Calu3 (cell line): ENCODE results near the gene MTX2. TPM values are rescaled to one million over a fixed set of nuclear protein-coding genes. Genes with fewer than 3 reads are reported as not detected.

Experiments used
- BruUV-seq: library from RNA; stranded (reverse); fragments of 400-500 nt; replicated peaks from 2 replicates; lab custom pipeline; 2021; lab: Mats Ljungman, UMichigan
- CTCF ChIA-PET: fragments of 300-600 bp; sonication (Branson Sonifier 250); formaldehyde crosslinking; loops from one replicate; lab custom pipeline; 2022; ENCODE audit warnings: antibody characterized with exemption; lab: Charles Lee
- DNase-seq: peaks from one replicate; pipeline ENCODE4 v3.0.0; 2022
- H3K27ac Mint-ChIP-seq: one replicate; pipeline ENCODE4 v1.8.0; 2022; ENCODE audit warnings: mixed read lengths; ENCODE audit not compliant: unreplicated experiment
- H3K27me3 Mint-ChIP-seq: one replicate; pipeline ENCODE4 v1.8.0; 2022; ENCODE audit warnings: mixed read lengths; ENCODE audit not compliant: unreplicated experiment
- H3K36me3 Mint-ChIP-seq: one replicate; pipeline ENCODE4 v1.8.0; 2022; ENCODE audit warnings: mild to moderate bottlenecking, moderate library complexity, mixed read lengths; ENCODE audit not compliant: insufficient read depth, unreplicated experiment
- H3K4me1 Mint-ChIP-seq: one replicate; pipeline ENCODE4 v1.8.0; 2022; ENCODE audit warnings: mild to moderate bottlenecking, low read depth, mixed read lengths; ENCODE audit not compliant: unreplicated experiment
- H3K4me3 Mint-ChIP-seq: one replicate; pipeline ENCODE4 v1.8.0; 2022; ENCODE audit warnings: mild to moderate bottlenecking, low read depth, moderate library complexity, mixed read lengths; ENCODE audit not compliant: unreplicated experiment
- H3K9me3 Mint-ChIP-seq: one replicate; pipeline ENCODE4 v1.8.0; 2022; ENCODE audit warnings: low read depth, mixed read lengths; ENCODE audit not compliant: unreplicated experiment
- CTCF ChIP-seq: fragments of 200-600 bp; IDR thresholded peaks from one replicate; pipeline ENCODE4 v1.8.0; 2022; ENCODE audit warnings: antibody characterized with exemption; ENCODE audit not compliant: unreplicated experiment
- intact Hi-C: fragments of 100-400 bp; cut with micrococcal nuclease; formaldehyde crosslinking; loops from one replicate; pipeline ENCODE4 v1.10.0; 2022; ENCODE audit not compliant: unreplicated experiment
- total RNA-seq: library from RNA; stranded (reverse); gene quantifications from 2 replicates; pipeline ENCODE4 v1.2.3, GENCODE V29; 2022

Gene MTX2
- total RNA-seq, 1 experiment from 2014 or later = 44.7 TPM

GRCh38 chr2:176280156-176280555 is 10.9 kb downstream of the MTX2 start:
- no peak for DNase-seq
- Mint-ChIP-seq H3K27ac (no peak overlapping the region), H3K36me3 (no peaks in the 10 kb centered on the region), H3K27me3 (no peaks in the 10 kb centered on the region), H3K9me3 (peaks cover 2% of the 10 kb centered on the region), H3K4me1 (peaks cover 35% of the 10 kb centered on the region), H3K4me3 (no peak overlapping the region)
- TF ChIP-seq CTCF = no peak
- CTCF ChIA-PET = no interaction called here
- BruUV-seq = no TSS peak
- intact Hi-C loops = no loop called here

GRCh38 chr2:176280867-176281658 is 11.8 kb downstream of the MTX2 start:
- Mint-ChIP-seq H3K36me3 (no peaks in the 10 kb centered on the region), H3K4me3 (no peak overlapping the region), H3K27ac (no peak overlapping the region), H3K9me3 (peaks cover 2% of the 10 kb centered on the region), H3K27me3 (no peaks in the 10 kb centered on the region), H3K4me1 (peaks cover 35% of the 10 kb centered on the region)
- TF ChIP-seq CTCF = no peak
- no peak for DNase-seq
- CTCF ChIA-PET = no interaction called here
- BruUV-seq = no TSS peak
- intact Hi-C loops = no loop called here

- no peak overlapping the region for H3K4me3 Mint-ChIP-seq
- no peak for DNase-seq
- intact Hi-C loops = loop anchor here (1.0 kb wide), 1 partner anchor 9 kb away; no protein-coding TSS in a partner anchor
- no TSS peak for BruUV-seq
- TF ChIP-seq CTCF = no peak
- H3K9me3 Mint-ChIP-seq = peaks cover 2% of the 10 kb centered on the region
- H3K27ac Mint-ChIP-seq = no peak overlapping the region
- no peaks in the 10 kb centered on the region for H3K36me3 Mint-ChIP-seq
- H3K27me3 Mint-ChIP-seq = no peaks in the 10 kb centered on the region
- H3K4me1 Mint-ChIP-seq = peaks cover 35% of the 10 kb centered on the region
- CTCF ChIA-PET = interaction anchor here (0.7 kb wide), 1 partner anchor 291 kb away, joined by 4 read pairs; no protein-coding TSS in a partner anchor
These were observed 14.2 kb downstream of the MTX2 start for GRCh38 chr2:176283291-176284068.

GRCh38 chr2:176284461-176285049 is 15.3 kb downstream of the MTX2 start:
- H3K9me3 Mint-ChIP-seq = peaks cover 2% of the 10 kb centered on the region
- intact Hi-C loops = no loop called here
- DNase-seq = no peak
- no peak overlapping the region for H3K27ac Mint-ChIP-seq
- no peak for TF ChIP-seq CTCF
- no peaks in the 10 kb centered on the region for H3K27me3 Mint-ChIP-seq
- H3K36me3 Mint-ChIP-seq = no peaks in the 10 kb centered on the region
- BruUV-seq = no TSS peak
- CTCF ChIA-PET = interaction anchor here (0.7 kb wide), 1 partner anchor 290 kb away, joined by 4 read pairs; no protein-coding TSS in a partner anchor
- no peak overlapping the region for H3K4me3 Mint-ChIP-seq
- peaks cover 35% of the 10 kb centered on the region for H3K4me1 Mint-ChIP-seq
